HepG2 (cell line): Measurements from ENCODE around the gene GRAMD1A. TPM values are rescaled to one million over a fixed set of nuclear protein-coding genes. Genes with fewer than 3 reads are reported as not detected.

Experiments used
- CHD2 ChIP-seq: IDR thresholded peaks from 2 replicates; pipeline ENCODE4 v1.6.1; 2011; ENCODE audit warnings: low read depth, low read length, improper control_type of control experiment
- ETV6 ChIP-seq: sonication (generic); formaldehyde crosslinking; conservative IDR thresholded peaks from 2 replicates; pipeline ENCODE4 v1.4.0; 2020; ENCODE audit warnings: missing genetic modification reagents
- GATA4 ChIP-seq: sonication (generic); IDR thresholded peaks from 2 replicates; pipeline ENCODE4 v1.6.1; 2016; ENCODE audit warnings: antibody characterized with exemption, low read depth, borderline replicate concordance
- GATAD2A ChIP-seq: IDR thresholded peaks from 2 replicates; pipeline ENCODE4 v1.6.1; 2016
- HMGXB4 ChIP-seq, 2 experiments: sonication (generic) in 1 of 2; formaldehyde crosslinking in 1 of 2; IDR thresholded peaks; 2 replicates each; pipeline versions ENCODE4 v1.4.0 to v1.6.1; 2018 to 2020; ENCODE audit warnings: missing genetic modification reagents in 2 of 2, borderline replicate concordance in 1 of 2, low read depth in 1 of 2, mild to moderate bottlenecking in 1 of 2, missing biosample characterization in 1 of 2
- HNF1A ChIP-seq, 2 experiments: sonication (generic) in 1 of 2; formaldehyde crosslinking in 1 of 2; IDR thresholded peaks; 2 replicates each; pipeline versions ENCODE4 v1.4.0 to v1.6.1; 2016 to 2020; ENCODE audit warnings: borderline replicate concordance in 1 of 2, low read depth in 1 of 2, mild to moderate bottlenecking in 1 of 2, missing genetic modification reagents in 1 of 2
- IRF9 ChIP-seq: sonication (generic); formaldehyde crosslinking; IDR thresholded peaks from 2 replicates; pipeline ENCODE4 v1.8.0; 2022; ENCODE audit warnings: missing genetic modification reagents, mild to moderate bottlenecking, borderline replicate concordance
- MXD4 ChIP-seq: IDR thresholded peaks from 2 replicates; pipeline ENCODE4 v1.6.1; 2016; ENCODE audit warnings: mild to moderate bottlenecking, missing biosample characterization, missing genetic modification reagents
- MYC ChIP-seq: sonication (generic); formaldehyde crosslinking; IDR thresholded peaks from 2 replicates; pipeline ENCODE4 v1.9.0; 2021; ENCODE audit warnings: missing genetic modification reagents, borderline replicate concordance
- RFXAP ChIP-seq: sonication (generic); formaldehyde crosslinking; IDR thresholded peaks from 2 replicates; pipeline ENCODE4 v1.4.0; 2020; ENCODE audit warnings: missing genetic modification reagents, borderline replicate concordance
- SNRNP70 ChIP-seq: fragments of 200-400 bp; formaldehyde crosslinking; IDR thresholded peaks from 2 replicates; pipeline ENCODE4 v1.6.1; 2017; ENCODE audit warnings: mild to moderate bottlenecking, low read depth, low read length, moderate library complexity
- SP1 ChIP-seq, 2 experiments: fragments of 450-650 bp in 1 of 2; sonication (generic) in 1 of 2; formaldehyde crosslinking in 1 of 2; IDR thresholded peaks; 2 replicates each; pipeline versions ENCODE4 v1.4.0 to v1.6.1; 2016 to 2020; ENCODE audit warnings: missing genetic modification reagents in 1 of 2
- TAF15 ChIP-seq: fragments of 200-400 bp; formaldehyde crosslinking; IDR thresholded peaks from one replicate; pipeline ENCODE4 v1.6.1; 2018; ENCODE audit warnings: mild to moderate bottlenecking, low read depth, low read length; ENCODE audit not compliant: poor library complexity, severe bottlenecking
- ZBTB26 ChIP-seq: IDR thresholded peaks from 2 replicates; pipeline ENCODE4 v1.6.1; 2016; ENCODE audit warnings: missing compliant biosample characterization, missing genetic modification reagents, borderline replicate concordance
- ZNF33B ChIP-seq: sonication (generic); formaldehyde crosslinking; IDR thresholded peaks from 2 replicates; pipeline ENCODE4 v1.5.1; 2020; ENCODE audit warnings: mild to moderate bottlenecking, missing genetic modification reagents
- ZNF639 ChIP-seq: conservative IDR thresholded peaks from 2 replicates; pipeline ENCODE4 v1.6.1; 2018; ENCODE audit warnings: missing genetic modification reagents
- ZNF672 ChIP-seq: sonication (generic); formaldehyde crosslinking; IDR thresholded peaks from 2 replicates; pipeline ENCODE4 v1.8.1; 2022; ENCODE audit warnings: missing genetic modification reagents
- polyA plus RNA-seq, 8 experiments: library from polyadenylated mRNA; depleted of rRNA in 3 of 8; stranded (reverse) in 7 of 8; unstranded in 1 of 8; fragments of >200 nt; fragmentation: Illumina TruSeq in 4 of 8; extraction: Trizol in 4 of 8; gene quantifications; 2 replicates each; pipeline versions ENCODE4 v1.2.1 to v1.2.3, GENCODE V29; 2011 to 2016; ENCODE audit warnings: low read depth in 4 of 8, missing spikeins in 1 of 8, mixed read lengths in 1 of 8; ENCODE audit not compliant: insufficient read depth in 1 of 8
- total RNA-seq, 5 experiments: library from RNA; depleted of rRNA; stranded (reverse); fragments of >200 nt; fragmentation: Illumina TruSeq; extraction: Trizol; gene quantifications; 2 replicates each; pipeline ENCODE4 v1.2.3, GENCODE V29; 2016; ENCODE audit warnings: low read depth in 1 of 5

Gene GRAMD1A
- total and polyA plus RNA-seq, 2 of the 13 experiments (the other 11 are each of a cell fraction or from before 2014, with no cell fraction given), result 14.7 to 181 TPM

GRCh38 chr19:35040826-35041547 is 40.9 kb downstream of the GRAMD1A start (continued):
- TF ChIP-seq IRF9 (CRISPR knock-in tag) (peak; percentile 96), ZNF639 (CRISPR knock-in tag) (peak; percentile 77; the same call in 1 of the 2 replicates), HMGXB4 (CRISPR knock-in tag; IDR thresholded peaks at IDR 0.05; ENCODE audit: borderline replicate concordance in 1 of 2, low read depth in 1 of 2) (peak; percentile 59 to 68; a peak in 3 of 4 replicates), TAF15 (no peak), GATA4 (peak; percentile 89), ZBTB26 (CRISPR knock-in tag) (peak; percentile 74; the same call in 1 of the 2 replicates), SP1 (IDR thresholded peaks at IDR 0.05) (no peak), SP1 (CRISPR knock-in tag; IDR thresholded peaks at IDR 0.05) (peak; percentile 21; the same call in 1 of the 2 replicates), SNRNP70 (no peak), MXD4 (peak; percentile 55), ETV6 (peak; percentile 74; the same call in 1 of the 2 replicates), ZNF33B (CRISPR knock-in tag) (peak; percentile 91), RFXAP (peak; percentile 73; the same call in 1 of the 2 replicates), ZNF672 (CRISPR knock-in tag) (no peak), HNF1A (IDR thresholded peaks at IDR 0.05; ENCODE audit: low read depth) (peak; percentile 82), HNF1A (CRISPR knock-in tag; IDR thresholded peaks at IDR 0.05; ENCODE audit: borderline replicate concordance) (peak; percentile 94), MYC (CRISPR knock-in tag) (peak; percentile 89), GATAD2A (CRISPR knock-in tag) (peak; percentile 90), CHD2 (peak; percentile 50; the same call in 1 of the 2 replicates)
